ENCODE measurements around the gene HEATR5A.
"Not testable (repeated sequence)": the region's sequence is repeated elsewhere in the genome, so short reads cannot be mapped to it uniquely, and the experiment has no call there.

The HEATR5A gene

DNA sequence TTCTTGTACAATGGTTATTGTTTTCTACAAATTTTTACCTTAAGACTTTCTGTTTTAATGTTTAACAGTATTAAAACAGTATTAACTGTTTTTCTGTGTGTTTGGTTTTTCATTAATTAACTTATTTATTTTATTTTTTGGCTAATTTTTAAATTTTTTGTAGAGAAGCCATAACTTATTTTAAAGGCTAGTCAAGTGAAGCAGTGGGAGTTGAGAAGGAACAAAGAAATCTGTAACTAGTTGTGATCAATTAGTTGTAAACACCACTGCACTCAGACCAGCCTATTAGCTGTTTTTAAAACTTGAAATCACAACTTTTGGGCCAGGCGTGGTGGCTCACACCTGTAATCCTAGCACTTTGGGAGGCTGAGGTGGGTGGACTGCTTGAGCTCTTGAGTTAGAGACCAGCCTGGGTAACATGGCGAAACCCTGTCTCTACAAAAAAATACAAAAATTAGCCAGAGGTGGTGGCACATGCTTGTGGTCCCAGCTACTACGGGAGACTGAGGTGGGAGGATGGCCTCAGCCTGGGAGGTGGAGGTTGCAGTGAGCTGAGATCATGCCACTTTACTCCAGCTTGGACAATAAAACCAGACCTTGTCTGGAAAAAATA lies 161.8 kb downstream of the HEATR5A start:
- Histone ChIP-seq H3K79me2 (ENCODE audit: insufficient read depth, low read length) (no peaks in the 10 kb centered on the region), H3K27me3 (ENCODE audit: insufficient read depth, low read length, poor library complexity) (no peaks in the 10 kb centered on the region), H3K4me1 (ENCODE audit: insufficient read depth, low read length) (no peaks in the 10 kb centered on the region), H3K9me3 (ENCODE audit: insufficient read depth, low read length, severe bottlenecking) (no peaks in the 10 kb centered on the region), H3K4me2 (ENCODE audit: insufficient read depth, low read length) (no peak overlapping the region), H3K36me3 (ENCODE audit: insufficient read depth, low read length) (no peaks in the 10 kb centered on the region), H4K20me1 (ENCODE audit: insufficient read depth, low read length) (no peaks in the 10 kb centered on the region), H3K27ac (ENCODE audit: low read length) (no peak overlapping the region), H3K9ac (ENCODE audit: low read depth, low read length) (no peak overlapping the region), H2AFZ (ENCODE audit: low read depth, low read length) (no peak overlapping the region), H3K4me3 (ENCODE audit: low read depth in 1 of 2, low read length in 2 of 2) (no peak overlapping the region)
- DNase-seq: no peak
- TF ChIP-seq, protein P1, sequence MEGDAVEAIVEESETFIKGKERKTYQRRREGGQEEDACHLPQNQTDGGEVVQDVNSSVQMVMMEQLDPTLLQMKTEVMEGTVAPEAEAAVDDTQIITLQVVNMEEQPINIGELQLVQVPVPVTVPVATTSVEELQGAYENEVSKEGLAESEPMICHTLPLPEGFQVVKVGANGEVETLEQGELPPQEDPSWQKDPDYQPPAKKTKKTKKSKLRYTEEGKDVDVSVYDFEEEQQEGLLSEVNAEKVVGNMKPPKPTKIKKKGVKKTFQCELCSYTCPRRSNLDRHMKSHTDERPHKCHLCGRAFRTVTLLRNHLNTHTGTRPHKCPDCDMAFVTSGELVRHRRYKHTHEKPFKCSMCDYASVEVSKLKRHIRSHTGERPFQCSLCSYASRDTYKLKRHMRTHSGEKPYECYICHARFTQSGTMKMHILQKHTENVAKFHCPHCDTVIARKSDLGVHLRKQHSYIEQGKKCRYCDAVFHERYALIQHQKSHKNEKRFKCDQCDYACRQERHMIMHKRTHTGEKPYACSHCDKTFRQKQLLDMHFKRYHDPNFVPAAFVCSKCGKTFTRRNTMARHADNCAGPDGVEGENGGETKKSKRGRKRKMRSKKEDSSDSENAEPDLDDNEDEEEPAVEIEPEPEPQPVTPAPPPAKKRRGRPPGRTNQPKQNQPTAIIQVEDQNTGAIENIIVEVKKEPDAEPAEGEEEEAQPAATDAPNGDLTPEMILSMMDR (IDR thresholded peaks at IDR 0.05; ENCODE audit: borderline replicate concordance, extremely low read depth, low read length, poor library complexity, severe bottlenecking): no peak
- TF ChIP-seq EZH2 (IDR thresholded peaks at IDR 0.05; ENCODE audit: borderline replicate concordance, low read depth, low read length, severe bottlenecking): no peak
- ATAC-seq (ENCODE audit: insufficient read depth, low read depth): no peak

DNA sequence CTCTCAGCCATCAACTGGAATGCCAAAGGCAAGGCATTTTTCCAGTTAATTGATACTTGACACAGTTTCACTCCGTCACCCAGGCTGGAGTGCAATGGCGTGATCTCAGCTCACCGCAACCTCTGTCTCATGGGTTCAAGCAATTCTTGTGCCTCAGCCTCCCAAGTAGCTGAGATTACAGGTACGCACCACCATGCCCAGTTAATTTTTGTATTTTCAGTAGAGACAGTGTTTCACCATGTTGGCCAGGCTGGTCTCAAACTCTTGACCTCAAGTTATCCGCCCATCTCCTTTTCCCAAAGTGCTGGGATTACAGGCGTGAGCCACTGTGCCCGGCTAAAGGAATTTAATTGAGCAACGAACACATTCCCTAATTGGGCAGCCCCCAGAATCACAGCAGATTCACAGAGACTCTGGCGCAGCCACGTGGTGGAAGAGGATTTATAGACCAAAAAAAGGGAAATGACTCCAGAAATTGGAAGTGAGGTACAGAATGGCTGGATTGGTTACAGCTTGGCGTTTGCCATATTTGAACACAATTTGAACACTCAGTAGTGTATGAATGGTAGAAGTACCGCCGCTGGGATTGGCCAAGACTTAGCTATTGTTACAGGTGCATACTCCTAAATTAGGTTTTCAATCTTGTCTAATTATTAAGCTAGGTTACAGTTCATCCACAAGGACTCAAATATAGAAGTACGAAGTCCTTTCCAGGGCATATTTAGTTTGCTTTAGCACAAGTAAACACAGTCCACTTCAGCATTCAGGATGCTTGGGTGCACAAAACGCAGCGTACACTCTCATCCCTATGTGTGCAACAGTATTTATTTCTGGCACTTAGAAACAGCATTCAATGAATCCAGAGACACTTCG lies 162.6 kb downstream of the HEATR5A start:
- not testable (repeated sequence) for H3K4me2 ChIP-seq (ENCODE audit: insufficient read depth, low read length); H3K9me3 ChIP-seq (ENCODE audit: insufficient read depth, low read length, severe bottlenecking); H2AFZ ChIP-seq (ENCODE audit: low read depth, low read length)

DNA sequence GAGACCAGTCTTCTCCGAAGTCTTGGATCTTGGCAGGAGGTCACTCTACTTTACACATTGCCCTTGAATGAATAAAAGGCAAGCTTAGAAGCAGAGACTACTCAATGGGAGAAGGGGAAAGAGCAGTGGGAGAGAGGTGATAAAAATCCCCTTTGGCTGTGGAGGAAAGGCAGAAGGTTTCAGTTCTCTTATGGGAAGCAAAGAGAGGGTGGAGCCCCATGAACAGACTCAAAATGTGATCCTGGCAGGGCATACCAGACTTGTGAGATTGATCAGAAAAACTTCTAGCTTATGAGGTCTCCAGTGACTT lies 163.2 kb downstream of the HEATR5A start:
- no peak overlapping the region for H3K4me3 ChIP-seq (ENCODE audit: low read depth in 1 of 2, low read length in 2 of 2)

More for the DNA sequence above, 162.6 kb downstream of the HEATR5A start:
- H4K20me1 ChIP-seq (ENCODE audit: insufficient read depth, low read length); H3K4me1 ChIP-seq (ENCODE audit: insufficient read depth, low read length); H3K27ac ChIP-seq (ENCODE audit: low read length); H3K27me3 ChIP-seq (ENCODE audit: insufficient read depth, low read length, poor library complexity); H3K4me3 ChIP-seq (ENCODE audit: low read depth in 1 of 2, low read length in 2 of 2); DNase-seq; H3K79me2 ChIP-seq (ENCODE audit: insufficient read depth, low read length); ATAC-seq (ENCODE audit: insufficient read depth, low read depth); H3K9ac ChIP-seq (ENCODE audit: low read depth, low read length); H3K36me3 ChIP-seq (ENCODE audit: insufficient read depth, low read length): not testable (repeated sequence)

More for the DNA sequence above, 163.2 kb downstream of the HEATR5A start:
- Histone ChIP-seq H3K9me3 (ENCODE audit: insufficient read depth, low read length, severe bottlenecking) (no peaks in the 10 kb centered on the region), H3K36me3 (ENCODE audit: insufficient read depth, low read length) (no peaks in the 10 kb centered on the region), H3K27ac (ENCODE audit: low read length) (no peak overlapping the region), H3K4me1 (ENCODE audit: insufficient read depth, low read length) (no peaks in the 10 kb centered on the region), H3K27me3 (ENCODE audit: insufficient read depth, low read length, poor library complexity) (no peaks in the 10 kb centered on the region), H3K4me2 (ENCODE audit: insufficient read depth, low read length) (no peak overlapping the region), H3K9ac (ENCODE audit: low read depth, low read length) (no peak overlapping the region), H4K20me1 (ENCODE audit: insufficient read depth, low read length) (no peaks in the 10 kb centered on the region), H2AFZ (ENCODE audit: low read depth, low read length) (no peak overlapping the region), H3K79me2 (ENCODE audit: insufficient read depth, low read length) (no peaks in the 10 kb centered on the region)
- TF ChIP-seq, protein P1 (IDR thresholded peaks at IDR 0.05; ENCODE audit: borderline replicate concordance, extremely low read depth, low read length, poor library complexity, severe bottlenecking): no peak
- no peak for TF ChIP-seq EZH2 (IDR thresholded peaks at IDR 0.05; ENCODE audit: borderline replicate concordance, low read depth, low read length, severe bottlenecking)
- ATAC-seq (ENCODE audit: insufficient read depth, low read depth) (no peak), DNase-seq (no peak)
